LHCN-M2 (cell line): ENCODE data around the gene TLN1. TPM values are rescaled to one million over a fixed set of nuclear protein-coding genes. Genes with fewer than 3 reads are reported as not detected.

ENCODE experiments used
- DNase-seq: peaks from one replicate; pipeline ENCODE4 v3.0.0-alpha.2; 2012; ENCODE audit warnings: low read depth
- total RNA-seq: library from RNA; depleted of rRNA; stranded (reverse); fragments of >200 nt; gene quantifications from 2 replicates; pipeline ENCODE4 v1.2.3, GENCODE V29; 2014

TLN1 gene
- total RNA-seq, 1 experiment from 2014 or later: 356 TPM

DNA sequence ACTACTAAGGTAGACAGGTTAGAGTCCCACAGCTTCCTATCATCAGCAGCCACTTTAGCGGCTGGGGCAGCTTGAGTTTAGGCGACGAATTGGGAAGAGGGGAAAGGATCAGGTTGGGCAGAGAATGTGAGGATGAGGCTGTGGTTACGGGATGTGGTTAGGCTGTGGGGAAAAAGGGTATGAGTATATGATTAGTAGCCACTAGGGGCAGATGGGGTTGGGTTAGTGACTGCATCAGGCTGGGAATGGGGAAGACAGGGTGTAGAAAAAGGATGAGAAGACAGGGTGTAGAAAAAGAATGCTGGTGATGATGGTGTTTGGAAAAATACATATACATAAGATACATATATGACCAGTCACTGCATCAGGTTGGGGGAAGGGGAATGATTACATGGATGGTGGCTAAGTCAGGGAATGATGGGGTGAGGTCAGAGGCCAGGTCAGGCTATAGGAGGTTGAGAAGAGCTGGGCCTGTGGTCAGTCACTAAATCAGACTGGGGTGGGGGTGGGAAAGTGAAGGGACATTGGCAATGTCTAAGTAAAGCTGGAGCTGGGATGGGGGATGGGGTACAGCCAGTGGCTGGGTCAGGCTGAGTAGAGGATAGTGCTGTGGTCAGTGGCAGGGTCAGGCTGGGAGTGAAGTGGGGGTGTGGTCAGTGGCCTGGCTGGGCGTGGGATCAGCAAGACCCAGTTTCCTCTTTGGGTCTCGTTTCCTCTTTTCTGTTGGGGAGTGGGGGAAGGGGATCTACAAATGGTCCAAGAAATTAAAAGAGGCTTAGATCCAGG is 2.1 kb downstream of the TLN1 start:
- peak; percentile 94 for DNase-seq

DNA sequence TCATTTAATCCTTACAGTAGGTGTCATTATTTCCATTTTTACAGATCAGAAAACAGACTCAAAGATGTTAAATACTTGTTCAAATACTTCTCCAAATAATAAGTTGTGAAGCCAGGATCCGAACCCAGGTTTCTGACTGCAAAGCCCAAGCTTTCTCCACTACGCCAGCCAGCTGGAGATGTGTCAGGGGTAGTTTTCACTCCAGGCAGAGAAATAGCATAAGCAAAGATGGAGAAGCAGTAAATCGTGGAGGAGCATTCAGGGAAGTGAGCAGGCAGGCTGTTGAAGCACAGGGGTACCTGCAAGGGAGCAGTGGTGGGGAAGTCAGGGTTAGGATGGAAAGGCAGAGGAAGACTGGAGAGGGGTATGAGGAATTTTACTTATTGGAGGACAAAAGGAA is 2.9 kb downstream of the TLN1 start:
- peak; percentile 17 for DNase-seq

DNA sequence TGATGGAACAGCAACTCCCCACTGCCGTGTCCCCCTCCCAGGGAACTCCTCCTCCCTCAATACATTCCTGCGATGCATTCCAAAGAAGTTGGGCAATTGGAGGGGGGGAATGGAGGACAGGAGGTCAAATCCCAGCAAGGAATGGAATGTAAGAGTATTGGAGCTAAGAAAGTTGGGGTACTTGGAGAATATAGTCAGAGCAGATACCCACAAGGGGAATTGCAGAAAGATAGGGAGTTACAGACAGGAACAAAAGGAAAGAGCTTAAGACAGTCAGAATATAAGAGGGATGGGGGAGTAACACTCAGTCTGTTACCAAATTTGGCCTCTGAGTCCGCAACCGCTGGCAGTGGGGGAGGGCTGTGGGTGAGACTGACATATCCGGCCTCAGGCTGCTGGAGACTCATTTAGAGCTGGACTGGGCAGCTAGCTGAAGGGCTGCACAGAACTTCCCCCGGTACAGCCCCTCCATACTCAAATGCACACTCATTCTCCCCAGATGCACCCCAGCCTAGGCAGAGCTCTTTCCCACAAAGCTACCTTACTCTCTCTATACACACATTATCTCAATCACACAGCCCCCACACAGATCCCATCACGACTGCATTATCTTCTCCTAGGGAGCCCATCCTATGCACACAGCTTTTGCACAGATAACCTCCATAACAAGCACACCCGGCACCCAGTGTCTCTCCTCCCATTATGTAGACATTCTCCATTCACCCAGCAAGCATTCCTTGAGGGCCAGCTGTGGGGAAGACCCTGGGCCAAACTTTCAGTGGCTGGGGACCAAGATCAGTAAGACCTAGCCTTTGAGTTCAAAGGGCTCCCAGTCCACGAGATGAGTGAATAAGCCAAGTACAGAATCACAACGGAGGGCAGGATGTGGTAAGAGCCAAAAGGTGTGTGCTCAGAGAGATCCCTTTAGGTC is 3.7 kb downstream of the TLN1 start:
- peak; percentile 95 for DNase-seq

DNA sequence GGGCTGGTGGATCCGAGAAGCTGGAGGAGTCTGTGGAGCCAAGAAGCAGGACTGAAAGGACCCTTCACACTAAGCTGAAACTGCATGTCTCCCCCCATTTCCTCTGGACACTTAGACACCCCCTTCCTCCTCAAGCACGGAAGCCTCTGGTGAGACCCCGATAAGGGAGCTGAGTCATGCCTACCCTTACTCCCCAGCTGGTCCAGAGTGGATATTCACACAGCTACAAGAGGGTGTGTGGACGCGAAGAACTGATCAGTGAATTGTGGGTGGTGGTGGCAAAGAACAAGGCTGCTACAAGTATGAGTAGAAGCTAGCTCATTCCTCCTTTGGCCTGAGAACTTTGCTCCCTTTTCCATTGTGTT is 4.3 kb downstream of the TLN1 start:
- DNase-seq: no peak

DNA sequence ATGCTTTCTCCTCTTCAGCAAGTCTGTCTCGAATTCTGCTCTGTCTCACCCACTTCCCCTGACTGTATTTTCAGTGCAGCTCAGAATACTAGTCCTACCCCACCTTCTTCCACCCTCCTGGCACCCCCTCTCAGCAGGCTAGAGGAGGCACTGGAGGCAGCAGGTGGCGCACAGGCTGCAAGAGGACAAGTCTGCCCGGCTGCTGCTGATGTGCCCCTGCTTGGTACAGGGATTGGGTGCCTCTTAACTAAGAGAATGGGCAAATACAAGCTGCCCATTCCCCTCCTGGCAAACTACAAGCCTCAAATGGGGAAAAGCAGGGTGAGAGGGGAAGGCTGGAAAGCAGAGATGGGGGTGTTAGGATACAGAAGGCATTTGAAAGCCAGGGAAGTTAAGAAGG is 5.1 kb downstream of the TLN1 start:
- DNase-seq: peak; percentile 77

DNA sequence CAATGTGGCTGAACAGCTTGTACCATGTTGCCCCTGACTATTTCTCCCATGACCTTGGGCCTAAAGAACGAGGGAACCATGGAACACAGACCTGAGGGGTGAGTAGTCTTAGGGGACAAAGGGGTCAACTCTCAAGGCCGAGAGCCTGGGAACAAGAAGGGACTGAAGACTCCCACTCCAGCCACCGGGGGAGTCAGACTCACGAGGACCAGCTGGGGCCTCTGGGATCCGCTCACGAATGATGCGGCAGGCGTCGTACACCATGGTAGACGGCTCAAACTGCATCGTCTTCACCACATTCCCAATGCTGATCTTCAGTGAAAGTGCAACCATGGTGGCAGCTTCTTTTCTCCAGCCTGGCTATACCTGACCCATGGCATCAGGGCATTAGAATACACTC is 6.6 kb downstream of the TLN1 start:
- peak; percentile 5 for DNase-seq

DNA sequence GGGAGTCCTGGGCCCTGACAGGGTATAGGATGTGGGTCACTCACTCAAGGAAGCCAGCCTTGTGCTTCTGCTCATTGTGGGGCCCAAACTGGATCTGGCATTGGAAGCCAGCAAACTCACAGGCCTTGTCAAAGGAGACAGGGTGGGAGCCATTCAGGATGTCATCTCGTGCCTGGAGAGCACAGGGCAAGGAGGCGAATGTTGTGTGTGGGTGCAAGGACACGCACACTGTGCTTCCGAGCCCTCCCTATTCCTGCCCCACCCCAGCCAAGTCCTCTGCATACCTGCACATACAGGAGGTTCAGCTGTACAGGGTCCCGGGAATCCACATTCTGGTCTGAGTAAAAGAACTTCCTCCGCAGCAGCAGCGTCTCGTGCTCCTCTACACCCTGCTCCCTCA is 8.1 kb downstream of the TLN1 start:
- DNase-seq: no peak

DNA sequence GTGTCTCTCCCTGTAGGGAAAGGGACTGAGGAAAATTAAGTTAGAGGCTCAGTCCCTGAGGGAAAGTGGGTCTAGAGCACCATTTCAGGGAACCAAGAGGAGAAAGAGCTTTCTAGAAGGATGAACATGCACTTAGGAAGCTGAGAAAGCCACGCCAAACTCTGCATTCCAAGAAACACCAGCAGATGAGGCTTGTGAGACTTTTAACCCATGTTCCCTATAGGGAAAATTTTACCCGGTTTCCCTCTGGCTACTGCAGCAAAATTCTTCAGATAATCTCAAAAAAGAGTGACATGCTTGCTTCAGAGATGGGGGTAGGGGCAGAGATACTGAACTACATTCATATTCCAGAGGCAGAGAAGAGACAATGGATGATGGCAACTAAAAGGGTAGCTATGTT is 8.6 kb downstream of the TLN1 start:
- DNase-seq: no peak

DNA sequence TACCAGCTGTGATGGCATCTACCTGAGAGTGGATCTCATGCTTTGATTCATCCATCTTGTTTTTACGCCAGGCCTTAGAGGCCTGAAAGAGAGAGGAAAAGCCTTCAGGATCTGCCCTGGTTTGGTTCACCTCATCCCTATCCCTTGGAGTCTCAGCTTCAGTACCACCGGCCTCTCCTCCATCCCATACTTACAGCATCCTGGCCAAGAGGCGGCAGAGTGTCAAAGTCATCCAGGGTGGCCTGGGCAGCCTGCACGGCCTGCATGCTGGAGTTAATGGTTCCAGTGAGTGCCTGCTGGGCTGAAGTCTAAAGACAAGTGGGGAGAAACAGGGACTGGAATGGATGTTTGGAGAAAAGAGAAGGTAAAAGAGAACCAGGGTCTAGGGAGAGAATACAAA is 12.4 kb downstream of the TLN1 start:
- no peak for DNase-seq

DNA sequence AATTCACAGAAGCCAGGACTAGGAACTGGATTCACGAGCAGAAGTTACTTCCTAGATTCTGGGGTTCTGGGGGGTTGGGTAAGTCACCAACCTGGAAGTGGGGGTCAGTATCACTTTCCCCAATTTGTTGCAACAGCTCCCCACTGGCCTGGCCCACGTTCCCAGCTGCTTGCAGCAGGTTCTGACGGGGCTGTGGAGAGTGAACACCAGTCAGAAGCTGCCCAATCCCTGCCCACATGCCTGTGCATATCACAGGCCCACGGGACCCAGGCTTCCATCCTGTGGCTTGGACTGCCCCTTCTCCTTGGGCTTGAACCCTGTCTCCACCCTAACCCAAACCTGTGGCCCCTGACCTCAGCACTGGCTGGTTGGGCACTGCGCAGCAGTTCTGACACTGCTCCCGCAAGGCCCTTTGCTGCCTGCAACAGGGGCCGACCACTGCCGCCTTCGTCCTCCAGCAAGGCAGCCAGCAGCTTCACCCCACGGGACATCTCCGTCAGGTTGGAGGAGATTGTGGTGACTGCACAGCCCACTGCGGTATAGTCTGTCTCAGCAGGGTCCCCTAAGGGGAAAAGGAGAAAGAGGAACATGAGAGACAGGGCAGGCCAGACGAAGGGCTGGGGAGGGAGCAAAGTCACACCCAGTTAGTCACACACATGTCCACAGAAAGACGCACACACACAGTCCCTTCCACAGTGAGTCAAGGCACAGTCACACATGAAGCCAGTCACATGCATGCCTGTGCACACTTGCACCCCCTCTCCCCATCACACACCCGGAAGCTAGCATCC is 13.1 kb downstream of the TLN1 start:
- DNase-seq: no peak

DNA sequence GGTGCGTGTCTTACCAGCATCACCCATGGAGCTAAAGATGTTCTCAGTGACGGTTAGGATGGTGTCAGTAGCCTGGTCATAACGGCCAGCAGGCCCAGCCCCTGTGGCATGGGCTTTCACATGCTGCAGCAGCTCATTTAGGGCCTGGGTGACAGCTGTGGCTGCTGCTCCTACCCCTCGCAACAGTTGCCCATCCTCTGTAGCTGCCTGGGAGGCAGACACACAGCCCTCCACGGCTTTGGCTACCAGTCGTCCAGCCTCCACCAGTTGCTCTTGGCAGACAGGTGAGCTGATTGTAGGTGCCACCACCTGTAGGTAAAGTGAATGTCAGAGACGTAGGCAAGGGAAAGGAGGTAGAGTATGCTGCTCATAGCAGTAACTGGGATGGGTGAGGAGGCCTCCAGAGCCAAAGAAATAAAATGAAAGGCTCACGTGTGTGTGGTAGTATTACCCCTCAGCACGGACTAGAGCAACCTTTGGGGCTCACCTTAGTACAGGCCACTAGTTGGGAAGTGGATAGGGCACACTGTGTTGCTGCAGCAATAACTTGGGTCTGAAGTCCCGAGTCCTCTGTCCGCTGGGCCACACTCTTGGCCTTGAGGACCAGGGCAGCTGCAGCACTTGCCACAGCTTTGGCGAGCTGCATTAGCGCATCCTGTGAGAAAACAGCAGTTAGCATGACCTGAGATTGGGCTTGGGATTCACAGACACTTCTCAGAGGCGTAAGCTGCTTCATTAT is 14.7 kb downstream of the TLN1 start:
- no peak for DNase-seq

DNA sequence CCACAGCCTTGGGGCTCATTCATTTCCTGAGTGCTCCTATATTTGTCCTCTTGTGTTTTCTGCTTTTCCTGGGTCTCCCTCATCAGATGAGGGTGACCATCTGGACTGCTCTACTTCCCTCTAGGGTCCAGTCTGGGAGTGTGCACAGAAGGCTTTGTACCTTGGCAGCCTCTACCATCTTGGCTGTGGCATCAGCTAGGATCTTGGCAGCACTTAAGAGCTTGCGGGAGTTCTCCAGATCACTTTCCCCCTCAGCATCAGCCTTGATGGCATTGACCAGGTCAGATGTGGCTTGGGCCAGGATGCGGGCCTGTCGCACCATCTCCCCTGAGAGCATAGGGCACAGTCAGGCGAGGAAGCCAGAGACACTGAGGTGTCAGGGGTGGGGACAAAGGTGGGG is 15.8 kb downstream of the TLN1 start:
- DNase-seq: peak; percentile 23

DNA sequence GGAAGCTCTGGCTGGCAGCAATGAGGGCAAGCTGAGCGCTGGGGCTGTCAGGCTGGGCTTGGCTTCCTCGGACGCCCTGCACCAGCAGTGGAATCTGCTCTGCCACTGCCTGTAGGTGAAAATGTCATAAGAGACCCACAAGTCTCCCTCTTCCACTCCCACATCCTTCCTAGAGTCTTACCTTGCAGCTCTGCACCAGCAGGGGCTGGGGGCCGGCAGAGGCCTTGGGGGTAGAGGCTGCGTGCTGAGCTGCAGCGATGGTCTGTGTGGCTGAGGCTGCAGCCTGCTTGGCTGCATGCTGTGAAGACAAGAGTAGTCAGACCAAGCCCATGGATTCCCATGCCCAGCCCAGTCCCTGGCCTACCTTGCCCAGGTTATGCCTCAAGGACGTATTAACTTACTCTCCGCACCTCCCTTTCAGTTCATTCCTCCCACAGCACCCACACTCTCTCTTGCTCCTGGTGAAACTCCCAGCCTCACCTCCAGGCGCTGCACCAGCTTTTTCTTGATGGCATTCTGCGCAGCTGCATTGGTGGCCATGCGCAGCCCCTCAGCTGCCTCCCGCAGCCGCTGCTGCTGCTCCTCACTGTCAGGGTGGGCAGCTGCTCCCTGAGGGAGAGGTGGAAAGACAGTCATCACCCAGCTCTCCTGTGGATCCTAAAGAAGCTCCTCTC is 17.3 kb downstream of the TLN1 start:
- DNase-seq: no peak

DNA sequence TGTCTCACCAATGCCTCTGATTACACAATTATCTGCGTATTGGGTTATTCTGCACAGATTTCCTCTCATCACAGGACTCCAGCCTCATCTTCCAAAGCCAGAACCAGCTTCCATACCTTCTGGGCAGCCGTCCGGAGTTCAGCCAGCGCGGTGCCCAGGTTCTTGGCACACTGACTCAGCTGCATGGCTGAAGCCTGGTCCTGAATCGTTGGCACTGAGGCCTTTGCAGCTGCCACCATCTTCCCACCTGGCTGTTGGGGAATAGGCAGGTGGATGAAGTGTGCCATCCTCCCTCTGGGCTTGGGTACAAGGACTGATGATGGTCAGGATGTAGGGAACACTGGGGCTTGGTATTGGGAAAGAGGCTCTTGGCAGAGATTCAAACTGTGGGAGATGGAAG is 17.9 kb downstream of the TLN1 start:
- no peak for DNase-seq

DNA sequence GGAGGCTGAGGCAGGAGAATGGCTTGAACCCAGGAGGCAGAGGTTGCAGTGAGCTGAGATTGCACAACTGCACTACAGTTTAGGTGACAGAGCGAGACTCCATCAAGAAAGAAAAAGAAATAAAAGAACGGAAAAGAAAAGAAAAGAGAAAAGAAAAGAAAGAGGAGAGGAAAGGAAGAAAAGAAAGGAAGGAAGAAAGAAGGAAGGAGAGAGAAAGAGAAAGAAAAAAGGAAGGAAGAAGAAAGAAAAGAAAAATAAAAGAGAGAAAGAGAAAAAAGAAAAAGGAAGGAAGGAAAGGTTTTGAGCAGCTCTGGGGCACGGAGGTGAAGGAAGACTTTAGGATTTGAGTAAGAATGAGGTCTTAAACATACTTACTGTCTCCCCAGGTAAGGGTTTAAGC is 18.4 kb downstream of the TLN1 start:
- no peak for DNase-seq

DNA sequence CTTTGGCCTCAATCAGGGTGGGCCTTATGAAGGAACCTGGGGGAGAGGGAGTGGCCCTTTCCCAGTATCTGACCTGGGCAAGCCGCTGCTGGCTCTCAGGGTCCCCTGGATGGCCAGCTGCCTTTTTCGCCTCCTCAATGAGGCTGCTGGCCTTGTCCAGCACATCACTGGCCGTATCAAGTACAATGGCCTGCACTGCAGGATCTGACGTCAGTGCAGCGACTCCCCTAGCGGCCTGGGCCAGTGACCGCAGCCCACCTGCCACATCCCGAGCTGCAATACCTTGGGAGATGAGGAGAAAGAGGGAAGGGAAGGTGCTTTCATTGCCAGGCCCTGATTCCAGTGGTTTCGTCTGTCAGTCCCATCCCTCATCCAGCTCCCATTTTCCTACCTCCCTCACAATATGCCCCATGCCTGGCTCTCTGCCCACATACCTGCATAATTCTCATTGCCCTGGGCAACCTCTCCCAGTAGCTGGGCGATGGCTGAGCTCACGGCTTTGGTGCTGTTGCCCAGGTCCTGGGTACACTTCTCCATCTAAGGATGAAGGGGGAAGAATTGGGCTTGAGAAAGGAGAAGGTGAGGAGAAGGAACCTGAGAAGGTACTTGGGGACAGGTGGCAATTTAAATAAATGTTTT is 19.1 kb downstream of the TLN1 start:
- DNase-seq: no peak

DNA sequence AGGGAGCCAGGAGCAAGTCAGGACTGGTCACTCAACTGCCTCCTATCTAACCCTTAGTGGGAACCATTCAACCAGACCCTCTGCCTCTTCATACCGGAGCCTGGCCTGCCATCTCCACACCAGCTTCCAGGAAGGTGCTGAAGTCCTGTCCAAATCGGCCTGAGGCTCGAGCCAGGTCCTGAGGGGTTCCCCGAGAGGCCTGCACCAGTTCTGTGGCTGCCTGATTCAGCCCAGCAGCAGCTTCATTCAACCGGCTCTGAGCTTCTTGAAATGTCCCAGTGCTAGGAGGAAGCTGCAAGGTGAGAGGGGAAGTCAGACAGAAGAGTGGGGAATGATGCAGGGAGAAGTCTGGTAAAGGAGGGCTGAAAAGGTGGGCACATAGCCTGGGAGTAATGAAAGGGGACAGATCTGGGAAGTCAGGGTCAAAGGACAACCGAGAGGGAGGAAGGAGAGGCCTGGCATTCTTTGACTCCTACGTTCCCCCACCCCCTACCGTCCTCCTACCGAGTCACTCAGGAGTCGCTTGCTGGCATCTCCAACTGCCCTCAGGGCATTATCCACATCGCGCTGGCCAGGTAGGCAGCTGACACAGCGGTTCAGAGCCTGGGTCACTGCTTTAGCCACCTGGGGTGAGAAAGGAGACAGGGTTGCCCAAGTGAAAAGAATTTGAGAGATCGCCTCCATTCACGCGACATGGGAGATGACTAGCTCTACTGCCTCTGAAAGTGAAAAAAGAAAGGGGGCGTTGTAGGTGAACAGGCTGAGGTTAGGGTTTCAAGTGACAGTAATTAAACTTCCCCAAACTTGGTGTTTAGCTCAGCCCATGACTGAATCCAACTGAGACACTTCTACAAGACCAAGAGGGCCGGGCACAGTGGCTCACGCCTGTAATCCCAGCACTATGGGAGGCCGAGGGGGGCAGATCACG is 20.2 kb downstream of the TLN1 start:
- no peak for DNase-seq

DNA sequence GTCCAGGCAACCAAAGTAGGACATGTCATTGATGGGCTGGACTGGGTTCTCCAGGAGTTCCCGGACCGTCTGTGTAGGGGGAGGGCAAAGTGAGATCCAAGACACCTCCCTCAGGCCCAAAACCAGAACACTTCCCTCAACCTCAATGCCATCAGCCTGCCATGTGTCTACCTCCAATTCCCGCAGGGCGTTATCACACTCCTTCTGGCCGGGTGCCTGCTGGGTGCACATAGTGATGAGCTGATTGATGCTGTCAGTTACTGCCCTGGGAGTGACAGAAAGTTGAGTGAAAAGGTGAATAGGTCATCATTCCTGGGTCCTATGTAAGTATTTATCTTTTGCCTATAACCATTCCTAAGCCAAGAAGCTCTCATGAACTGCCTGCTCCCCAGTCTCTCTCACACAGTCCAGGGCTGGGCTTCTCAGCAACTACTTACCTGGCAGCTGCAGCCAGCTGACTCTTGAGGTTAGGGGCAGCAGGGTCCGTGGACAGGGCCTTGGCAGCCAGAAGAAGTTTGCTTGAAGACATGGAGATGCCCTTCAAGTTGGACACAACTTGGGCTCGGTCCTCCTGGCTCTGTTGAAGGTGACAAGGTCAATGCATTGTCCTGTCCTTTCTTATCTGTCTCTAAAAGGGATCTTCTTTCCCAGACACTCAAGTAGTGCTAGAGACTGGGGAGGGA is 21.0 kb downstream of the TLN1 start:
- no peak for DNase-seq

DNA sequence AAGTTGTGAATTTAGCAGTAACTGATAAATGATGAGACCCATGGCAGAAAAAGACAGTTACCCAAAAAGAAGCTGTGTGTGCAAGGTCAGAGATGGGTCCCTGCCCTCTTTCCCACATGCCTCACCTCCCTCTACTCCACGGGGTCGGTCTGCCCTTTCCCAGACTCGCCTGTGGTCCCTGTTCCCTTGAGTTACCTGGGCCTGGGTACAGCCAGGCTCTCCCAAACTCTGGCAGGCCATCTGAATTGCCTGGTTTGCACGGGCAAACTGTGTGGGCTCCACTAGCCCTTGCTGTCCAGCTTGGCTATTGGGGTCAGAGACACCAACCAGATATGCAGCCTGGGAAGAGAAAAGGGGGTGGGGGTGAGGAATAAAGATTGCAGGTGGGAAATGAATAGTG is 23.8 kb downstream of the TLN1 start:
- no peak for DNase-seq
